Activated T-cell treated with anti-CD3 and anti-CD28 coated beads, Interleukin-2, amount 50 U/mL, for 1 hour (primary cell): Measurements from ENCODE around the gene OR2V1.
"Not testable (repeated sequence)": the region's sequence is repeated elsewhere in the genome, so short reads cannot be mapped to it uniquely, and the experiment has no call there.

Experiments used
- DNase-seq: peaks from one replicate; pipeline ENCODE4 v3.0.0-alpha.2; 2020

The OR2V1 gene

GRCh38 chr5:181127907-181128626, 2.9 kb downstream of the OR2V1 start:
- DNase-seq = no peak

DNA sequence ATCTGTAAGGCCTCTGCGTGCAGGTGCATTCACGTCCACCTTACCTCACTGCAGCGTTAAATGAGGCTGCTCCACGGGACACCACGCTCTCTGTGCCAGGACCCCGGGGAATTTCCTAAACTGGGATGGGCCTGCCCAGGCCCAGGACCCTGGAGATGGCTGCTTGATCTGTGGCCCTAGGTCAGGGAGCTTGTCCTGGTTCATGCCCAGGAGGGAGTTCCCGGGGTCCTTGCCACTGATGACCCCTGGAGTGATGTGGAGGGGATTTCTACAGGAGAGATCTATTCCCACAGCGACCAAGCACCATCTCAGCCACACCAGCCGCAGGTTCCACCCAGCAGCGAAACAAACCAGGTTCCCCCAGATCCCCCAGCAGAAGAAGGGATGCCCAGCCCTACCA, 3.5 kb downstream of the OR2V1 start:
- DNase-seq = no peak

DNA sequence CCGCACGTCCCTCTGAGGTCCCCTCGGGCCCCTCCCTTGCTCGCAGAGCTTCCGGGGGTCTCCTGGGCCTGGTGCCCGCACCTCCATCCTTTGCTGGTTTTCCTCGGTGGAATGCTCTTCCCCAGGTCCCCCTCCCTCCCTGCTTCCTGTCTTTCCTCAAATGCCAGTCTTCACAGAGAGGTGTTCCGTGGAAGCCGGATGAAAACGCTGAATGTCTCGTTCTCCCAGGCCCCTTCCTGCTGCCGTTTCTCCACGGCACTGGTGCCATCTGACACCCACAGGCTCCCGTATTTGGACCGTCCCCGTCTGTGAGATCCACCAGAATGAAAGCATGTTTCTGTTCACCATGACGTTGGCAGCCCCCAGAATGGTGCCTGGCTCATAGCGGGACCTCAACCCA, 4.1 kb downstream of the OR2V1 start:
- DNase-seq = no peak

GRCh38 chr5:181124526-181124925, 6.4 kb downstream of the OR2V1 start:
- no peak for DNase-seq

DNA sequence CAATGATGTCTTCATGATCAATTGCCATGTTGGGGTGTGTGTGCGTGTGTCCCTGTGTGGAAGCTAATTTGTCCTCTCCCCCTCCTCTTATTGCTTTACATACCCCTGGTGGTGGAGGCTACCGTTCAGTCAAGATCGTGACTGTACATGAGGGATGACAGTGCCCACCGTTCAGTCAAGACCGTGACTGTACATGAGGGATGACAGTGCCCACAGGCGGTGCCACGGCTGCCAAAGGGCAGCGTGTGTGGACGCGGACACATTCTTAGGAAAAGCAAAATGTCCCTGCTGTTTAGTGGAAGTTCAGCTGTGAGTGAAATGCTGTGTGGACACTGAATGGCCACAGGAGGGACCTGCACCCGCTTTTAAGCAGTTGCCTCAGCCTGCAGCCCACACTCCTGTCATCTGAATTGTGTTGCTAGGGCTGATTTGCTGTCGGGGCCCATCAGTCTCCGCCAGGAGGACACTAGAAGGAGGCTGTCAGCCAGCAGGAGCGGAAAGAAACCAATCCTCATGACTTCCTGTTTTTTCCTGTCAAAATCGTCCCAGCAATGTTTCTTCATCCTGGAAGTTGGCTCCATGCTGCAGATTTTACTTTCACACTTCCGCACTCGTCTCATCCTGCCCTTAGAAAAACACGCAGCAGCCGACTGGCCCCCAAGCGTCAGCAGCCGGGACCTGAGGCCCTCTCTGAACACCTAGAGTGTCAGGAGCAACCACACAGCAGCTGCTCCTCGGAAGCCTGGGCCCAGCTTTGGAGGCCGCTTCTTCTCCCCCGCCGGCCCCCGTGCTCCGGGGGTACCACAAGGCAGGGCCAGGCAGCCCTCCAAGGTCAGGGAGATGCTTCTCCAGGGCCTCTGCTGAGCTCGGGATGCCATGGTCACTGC, 9.1 kb downstream of the OR2V1 start:
- no peak for DNase-seq

- no peak for DNase-seq
Observed at GRCh38 chr5:181120761-181121160, 10.2 kb downstream of the OR2V1 start.

- no peak for DNase-seq
Observed at GRCh38 chr5:181120306-181120705, 10.7 kb downstream of the OR2V1 start.

DNA sequence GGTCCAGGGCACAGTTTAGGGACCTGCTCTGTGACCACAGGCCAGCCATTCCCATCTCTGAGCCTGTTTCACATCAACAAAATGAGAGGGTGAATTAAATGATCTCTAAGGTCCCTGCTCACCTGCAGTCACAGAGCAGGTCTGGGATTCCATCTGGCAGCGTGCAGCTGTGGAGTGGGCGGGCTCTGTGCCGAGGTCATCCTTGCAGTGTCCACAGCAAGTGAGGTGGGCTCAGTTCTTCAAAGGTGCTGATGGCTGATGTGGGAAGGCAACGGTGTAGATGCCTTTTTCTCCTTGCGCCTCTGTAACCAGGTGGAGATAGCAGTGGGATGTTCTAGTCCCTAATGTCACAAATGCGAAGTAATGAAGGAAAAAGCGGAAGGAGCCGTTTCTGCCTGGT, 11.9 kb downstream of the OR2V1 start:
- no peak for DNase-seq

DNA sequence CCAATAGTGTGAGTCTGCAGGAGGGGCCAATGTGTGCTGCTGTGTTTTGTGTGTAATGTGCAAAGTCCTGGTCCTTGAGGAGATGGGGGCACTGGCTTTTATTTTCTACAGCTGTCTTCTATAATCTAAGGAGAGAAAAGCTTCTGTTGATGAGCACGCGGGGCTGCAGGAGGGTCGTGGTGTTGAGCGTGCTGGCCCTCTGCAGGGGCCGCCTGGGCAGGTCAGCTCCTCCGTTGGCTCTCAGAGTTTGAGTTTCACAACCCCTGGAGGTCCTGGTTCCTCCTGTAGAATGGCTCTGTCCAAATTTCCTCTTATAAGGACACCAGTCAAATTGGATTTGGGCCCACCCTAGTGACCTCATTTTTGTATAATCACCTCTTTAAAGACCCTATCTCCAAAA, 12.6 kb downstream of the OR2V1 start:
- DNase-seq = no peak

DNA sequence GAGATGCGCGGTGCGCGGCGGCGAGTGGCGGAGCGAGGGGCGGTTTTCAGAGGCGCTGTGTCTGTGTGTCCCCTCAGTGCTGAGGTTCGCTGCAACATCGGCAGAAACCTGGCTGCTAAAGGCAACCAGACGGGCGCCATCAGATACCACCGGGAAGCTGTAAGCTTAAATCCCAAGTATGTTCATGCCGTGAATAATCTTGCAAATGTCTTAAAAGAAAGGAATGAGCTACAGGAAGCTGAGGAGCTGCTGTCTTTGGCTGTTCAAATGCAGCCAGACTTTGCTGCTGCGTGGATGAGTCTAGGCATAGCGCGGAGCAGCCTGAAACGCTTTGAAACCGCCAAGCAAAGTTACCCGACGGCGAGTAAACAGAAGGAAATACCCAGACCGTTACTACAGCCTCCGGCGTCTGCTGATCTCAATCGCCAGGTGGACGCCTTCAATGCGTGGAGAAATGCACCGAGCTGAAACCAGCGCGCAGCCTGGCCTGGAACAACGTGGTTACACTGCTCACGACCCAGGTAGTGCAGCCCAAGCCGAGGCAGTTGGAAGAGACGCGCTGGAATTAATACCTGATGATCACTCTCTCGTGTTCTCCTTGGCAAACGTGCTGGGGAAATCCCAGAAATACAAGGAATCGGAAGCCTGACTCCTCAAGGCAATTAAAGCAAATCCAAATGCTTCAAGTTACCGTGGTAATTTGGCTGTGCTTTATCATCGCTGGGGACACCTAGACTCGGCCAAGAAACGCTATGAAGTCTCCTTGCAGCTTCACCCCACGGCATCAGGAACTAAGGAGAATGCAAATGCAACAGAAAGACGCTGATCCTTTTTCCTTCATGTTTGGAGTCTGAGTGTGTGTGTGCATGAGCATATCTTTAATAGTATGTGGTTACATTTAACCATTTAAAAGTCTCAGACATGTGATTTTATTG, 15.9 kb downstream of the OR2V1 start:
- DNase-seq = no peak

DNA sequence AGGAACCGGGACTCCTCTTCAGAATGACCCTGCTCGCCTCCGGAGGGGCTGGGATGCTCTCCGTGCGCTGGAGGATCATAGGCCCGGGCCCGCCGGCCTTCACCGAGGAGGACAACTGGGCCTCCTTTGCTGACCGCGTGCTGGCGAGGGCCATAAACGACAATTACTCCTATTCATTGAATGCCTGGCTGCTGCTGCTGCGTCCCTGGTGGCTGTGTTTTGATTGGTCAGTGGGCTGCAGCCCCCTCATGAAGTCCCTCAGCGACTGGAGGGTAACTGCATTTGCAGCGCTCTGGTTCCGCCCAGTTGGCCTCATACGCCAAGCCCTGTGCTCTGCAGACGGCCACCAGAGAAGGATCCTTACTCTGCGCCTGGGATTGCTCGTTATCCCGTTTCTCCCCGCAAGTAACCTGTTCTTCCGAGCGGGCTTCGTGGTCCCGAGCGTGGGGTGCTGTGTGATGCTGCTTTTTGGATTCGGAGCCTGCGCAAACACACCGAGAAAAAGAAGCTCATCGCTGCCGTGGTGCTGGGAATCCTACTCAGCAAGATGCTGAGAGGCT, 16.6 kb downstream of the OR2V1 start:
- DNase-seq = no peak

GRCh38 chr5:181113572-181113971, 17.4 kb downstream of the OR2V1 start:
- not testable (repeated sequence) for DNase-seq

GRCh38 chr5:181112476-181112875, 18.5 kb downstream of the OR2V1 start:
- DNase-seq = no peak

DNA sequence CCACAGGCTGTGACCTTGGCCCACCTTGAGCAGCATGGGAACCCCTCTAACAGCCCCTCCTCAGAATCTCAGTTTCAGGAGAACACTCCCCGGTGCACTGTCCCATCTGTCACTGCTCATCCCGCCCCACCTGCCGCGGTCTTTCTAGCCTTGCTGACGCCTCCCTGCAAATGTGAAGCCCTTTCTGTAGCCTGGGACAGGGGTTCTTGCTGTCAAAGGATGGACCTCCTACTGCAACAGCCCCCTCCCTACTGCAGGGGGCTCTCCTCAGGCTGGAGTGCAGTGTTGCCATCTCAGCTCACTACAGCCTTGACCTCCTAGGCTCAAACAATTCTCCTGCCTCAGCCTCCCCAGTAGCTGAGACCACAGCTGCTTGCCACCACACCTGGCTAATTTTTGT, 20.0 kb downstream of the OR2V1 start:
- DNase-seq = no peak

GRCh38 chr5:181109489-181110013, 21.4 kb downstream of the OR2V1 start:
- no peak for DNase-seq

- no peak for DNase-seq
Observed at GRCh38 chr5:181108578-181109165, 22.3 kb downstream of the OR2V1 start.

GRCh38 chr5:181107699-181108098, 23.3 kb downstream of the OR2V1 start:
- no peak for DNase-seq

GRCh38 chr5:181105391-181106025, 25.5 kb downstream of the OR2V1 start:
- DNase-seq = no peak

DNA sequence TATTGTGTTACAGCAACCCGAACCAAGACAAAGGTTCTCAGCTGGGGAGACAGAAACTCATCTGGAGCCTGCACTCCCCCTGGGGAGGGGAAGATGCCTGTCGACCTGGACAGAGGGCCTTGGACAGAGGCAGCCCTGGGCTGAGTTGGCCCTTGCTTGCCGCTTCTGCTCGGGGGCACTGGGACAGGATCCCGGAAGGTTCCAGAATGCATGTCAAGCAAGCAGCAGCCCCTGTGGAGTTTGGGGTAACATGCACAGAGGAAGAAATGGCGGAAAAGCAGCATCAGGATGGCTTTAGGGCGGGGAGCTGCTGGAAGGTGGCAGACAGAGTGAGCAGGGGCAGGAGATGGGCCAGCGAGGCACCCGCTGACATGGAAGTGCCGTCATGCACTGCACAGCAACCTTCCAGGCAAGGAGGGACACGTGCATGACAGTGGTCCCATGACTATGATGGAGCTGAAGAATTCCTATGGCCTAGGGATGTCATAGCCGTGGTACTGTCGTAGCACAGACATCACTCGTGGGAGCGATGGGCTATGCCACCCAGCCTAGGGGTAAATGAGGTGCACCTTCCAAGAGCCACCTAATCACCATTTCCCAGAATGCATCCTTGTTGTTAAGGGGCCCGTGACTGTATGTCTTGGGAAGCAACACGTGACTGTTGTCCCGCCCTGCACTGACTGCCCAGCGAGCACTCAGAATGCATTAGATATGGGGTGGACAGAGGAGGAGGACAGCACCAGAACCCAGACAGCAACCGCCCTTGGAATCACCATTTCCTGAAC, 26.2 kb downstream of the OR2V1 start:
- not testable (repeated sequence) for DNase-seq

DNA sequence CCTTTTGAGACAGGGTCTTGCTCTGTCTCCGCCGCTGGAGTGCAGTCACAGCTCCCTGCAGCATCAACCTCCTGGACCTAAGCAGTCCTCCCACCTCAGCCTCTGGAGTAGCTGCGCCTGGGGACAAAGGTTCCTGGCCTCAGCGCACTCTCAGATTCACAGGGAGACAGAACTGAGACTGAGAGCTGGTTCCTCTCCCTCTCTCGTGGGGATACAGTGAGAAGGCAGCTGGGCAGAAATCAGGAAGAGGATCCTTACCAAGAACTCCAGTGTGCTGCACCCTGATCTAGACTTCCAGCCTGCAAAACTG, 26.8 kb downstream of the OR2V1 start:
- not testable (repeated sequence) for DNase-seq
